Fibroblast of peridontal ligament (primary cell): ENCODE data around the gene NME5.
A peak's percentile ranks its signal among the peaks of the same experiment; 100 is the strongest.
"Not testable (repeated sequence)": the region's sequence is repeated elsewhere in the genome, so short reads cannot be mapped to it uniquely, and the experiment has no call there.

Experiments
- DNase-seq: peaks from one replicate; pipeline ENCODE4 v3.0.0-alpha.2; 2010; ENCODE audit errors: extremely low read depth

NME5 gene

GRCh38 chr5:138138949-138139780, at the start of gene NME5:
NME5 (minus strand) TSS chr5:138139428; CDS start chr5:138138780, 648 bp downstream.
- peak; percentile 68 for DNase-seq

DNA sequence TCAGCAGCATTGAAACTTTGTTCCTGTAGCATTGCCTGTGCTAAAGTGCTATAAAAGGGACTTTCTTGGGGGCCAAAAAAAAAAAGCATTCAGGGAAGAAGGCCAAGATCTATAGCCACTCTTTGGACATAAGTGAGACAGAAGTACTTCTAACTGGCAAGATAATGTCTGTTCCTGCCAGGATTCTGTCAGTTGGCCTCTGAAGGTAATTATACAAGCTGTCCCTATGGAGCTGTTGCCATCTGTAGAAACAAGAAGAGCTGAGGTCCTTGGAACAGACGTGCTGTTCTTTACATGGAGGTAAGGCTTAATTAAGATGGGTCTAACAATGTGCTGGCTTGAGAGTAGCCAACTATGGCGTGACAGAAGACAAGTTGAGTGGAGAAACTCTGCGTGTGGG, 49.4 kb upstream of the NME5 start:
- no peak for DNase-seq

GRCh38 chr5:138186002-138186447, 46.8 kb upstream of the NME5 start:
- DNase-seq, result no peak

DNA sequence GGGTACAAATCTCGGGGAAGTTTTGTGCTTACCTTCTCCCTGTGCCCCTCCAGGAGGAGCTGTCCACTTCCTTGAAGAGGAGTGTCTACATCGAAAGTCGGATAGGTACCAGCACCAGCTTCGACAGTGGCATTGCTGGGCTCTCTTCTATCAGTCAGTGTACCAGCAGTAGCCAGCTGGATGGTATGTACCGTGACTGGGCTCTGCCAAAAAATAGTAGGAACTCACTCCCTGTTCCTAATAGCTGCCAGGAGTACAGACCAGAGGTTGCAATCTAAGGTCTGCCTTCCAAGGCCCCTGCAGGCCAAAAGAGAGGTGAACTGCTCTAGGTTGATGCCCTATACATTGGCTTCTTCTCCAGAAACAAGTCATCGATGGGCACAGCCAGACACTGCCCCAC, 43.6 kb upstream of the NME5 start:
- no peak for DNase-seq

- no peak for DNase-seq
Observed at GRCh38 chr5:138180841-138181240, 41.6 kb upstream of the NME5 start.

DNA sequence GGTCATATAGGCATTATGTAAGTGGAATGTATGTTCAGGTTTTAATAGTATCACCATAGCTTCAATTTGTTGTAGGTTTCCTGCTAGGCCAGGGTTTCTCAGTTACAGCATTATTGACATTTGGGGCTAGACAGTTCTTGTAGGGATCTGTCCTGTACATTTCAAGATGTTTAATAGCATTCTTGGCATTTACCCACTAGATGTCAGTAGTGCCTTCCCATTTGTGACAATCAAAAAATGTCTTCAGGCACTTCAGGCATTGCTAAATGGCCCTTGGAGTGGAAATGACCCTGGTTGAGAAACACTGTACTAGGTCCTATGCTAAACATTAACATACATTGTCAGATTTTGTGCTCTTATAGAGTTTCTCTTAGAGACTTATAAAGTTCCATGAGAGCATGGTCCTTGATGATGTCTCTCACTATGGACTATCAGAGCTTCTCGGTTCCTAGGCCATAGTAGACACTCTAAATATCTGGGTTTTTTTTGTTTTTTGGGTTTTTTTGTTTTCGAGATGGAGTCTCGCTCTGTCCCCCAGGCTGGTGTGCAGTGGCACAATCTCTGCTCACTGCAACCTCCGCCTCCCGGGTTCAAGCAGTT, 41.1 kb upstream of the NME5 start:
- DNase-seq, result peak; percentile 70

GRCh38 chr5:138179277-138179857, 40.1 kb upstream of the NME5 start:
- no peak for DNase-seq

GRCh38 chr5:138178516-138179276, 39.5 kb upstream of the NME5 start, which contains the start of the genes BRD8 and KIF20A:
BRD8 (minus strand) TSS chr5:138178630; CDS start chr5:138178614, 16 bp downstream.
KIF20A (plus strand) TSS chr5:138179112; CDS start chr5:138179681, 569 bp downstream.
- peak; percentile 95 for DNase-seq

DNA sequence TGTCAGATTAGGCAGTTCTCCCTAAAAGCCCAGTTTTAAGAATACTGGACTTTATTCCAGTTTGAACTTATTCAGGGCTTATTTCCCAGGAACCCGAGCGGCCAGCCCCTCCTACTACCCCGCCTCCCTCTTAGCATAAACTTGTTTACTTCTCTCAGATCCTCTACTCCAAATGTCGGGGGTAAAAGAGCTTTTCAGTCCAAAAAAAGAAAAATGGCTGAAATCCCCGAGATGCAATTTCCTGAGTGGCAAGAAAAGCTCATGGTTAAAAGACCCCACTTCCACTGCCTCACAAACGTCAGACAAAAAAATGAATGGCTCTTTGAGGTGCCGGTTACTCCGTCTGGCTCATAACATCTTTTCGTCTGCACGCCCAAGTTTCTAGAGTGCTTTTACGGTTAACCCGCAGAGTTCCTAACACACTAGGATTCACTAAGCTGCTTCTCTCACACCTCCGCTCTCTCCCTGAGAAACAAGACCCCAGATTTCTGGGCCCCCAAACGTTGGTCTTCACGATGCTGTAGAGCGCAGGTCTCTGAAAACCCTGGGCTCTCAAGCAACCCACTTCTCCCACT, 38.8 kb upstream of the NME5 start:
- peak; percentile 33 for DNase-seq

DNA sequence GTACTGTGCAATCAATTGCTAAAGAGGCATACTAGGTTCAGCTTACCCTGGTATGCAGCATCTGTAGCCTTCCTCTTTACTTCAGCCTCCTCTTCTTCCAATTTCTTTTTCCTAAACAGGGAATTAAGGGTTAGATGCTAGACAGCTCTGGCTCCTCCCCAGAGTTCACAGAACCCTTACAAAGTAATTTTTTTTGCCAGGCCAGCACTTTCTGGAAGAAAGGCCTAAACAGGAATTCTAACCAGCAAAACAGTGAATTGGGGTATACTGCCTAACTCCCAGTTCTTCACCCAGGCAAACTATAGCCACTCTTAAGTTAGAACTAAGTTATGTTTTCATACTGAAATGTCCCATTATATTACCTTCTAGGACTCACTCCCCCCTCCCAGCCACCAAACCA, 31.1 kb upstream of the NME5 start:
- no peak for DNase-seq

DNA sequence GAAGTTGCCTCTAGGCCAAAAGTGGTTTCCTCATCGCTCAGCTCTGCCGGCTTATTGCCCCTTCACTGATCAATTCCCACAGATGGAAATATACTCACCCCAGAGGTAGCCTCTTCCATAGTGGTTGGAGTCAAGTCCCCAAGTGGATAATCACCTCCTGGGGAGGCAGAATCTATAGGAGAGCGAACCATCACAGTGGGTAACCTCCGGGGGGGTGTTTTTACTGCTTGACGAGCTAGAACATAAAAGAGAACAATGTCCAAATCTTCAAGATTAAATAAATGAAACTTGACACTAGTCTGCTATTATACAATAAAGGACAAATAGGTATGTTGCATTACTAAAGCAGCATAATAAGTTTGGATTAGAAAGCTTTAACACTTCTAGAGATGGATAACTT, 29.9 kb upstream of the NME5 start:
- DNase-seq, result no peak

GRCh38 chr5:138163721-138164120, 24.5 kb upstream of the NME5 start:
- DNase-seq, result no peak

DNA sequence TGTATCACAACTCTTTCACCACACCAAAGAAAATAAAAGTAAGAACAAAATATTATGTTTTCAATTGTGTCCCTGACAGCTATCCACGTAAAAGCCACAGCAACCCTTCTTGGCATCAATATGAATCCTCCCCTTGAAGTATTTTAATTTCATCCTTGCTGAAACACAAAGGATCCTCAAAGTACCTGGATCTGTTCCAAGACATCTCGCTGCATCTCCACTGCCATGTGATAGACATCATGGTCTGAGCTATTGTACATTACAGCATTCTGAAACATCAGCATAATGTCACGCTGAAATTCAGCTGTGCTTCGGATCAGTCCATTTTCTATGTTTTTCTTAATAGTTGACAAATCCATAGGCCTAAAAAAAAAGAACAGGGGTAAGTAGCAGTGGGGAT, 21.5 kb upstream of the NME5 start:
- DNase-seq, result no peak

- no peak for DNase-seq
Observed at GRCh38 chr5:138159666-138160065, 20.4 kb upstream of the NME5 start.

- DNase-seq, result no peak
Observed at GRCh38 chr5:138157626-138158025, 18.4 kb upstream of the NME5 start.

- DNase-seq, result not testable (repeated sequence)
Observed at GRCh38 chr5:138155977-138156376, 16.7 kb upstream of the NME5 start.

- peak; percentile 8 for DNase-seq
Observed at GRCh38 chr5:138149530-138149929, 10.3 kb upstream of the NME5 start.

DNA sequence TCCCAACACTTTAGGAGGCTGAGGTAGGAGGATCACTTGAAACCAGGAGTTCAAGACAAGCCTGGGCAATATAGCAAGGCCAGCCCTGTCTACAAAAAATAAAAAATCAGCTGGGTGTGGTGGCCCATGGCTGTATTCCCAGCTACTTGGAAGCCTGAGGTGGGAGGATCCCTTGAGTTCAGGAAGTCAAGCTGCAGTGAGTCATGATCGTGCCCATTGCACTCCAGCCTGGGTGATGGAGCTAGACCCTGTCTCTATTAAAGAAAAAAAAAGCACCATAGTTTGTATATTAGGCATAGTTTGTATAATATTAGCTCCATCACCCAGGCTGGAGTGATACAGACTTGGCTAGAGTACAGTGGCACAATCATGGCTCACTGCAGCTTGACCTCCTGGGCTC, 9.6 kb upstream of the NME5 start:
- DNase-seq, result peak; percentile 86

GRCh38 chr5:138143578-138143977, 4.3 kb upstream of the NME5 start:
- DNase-seq, result not testable (repeated sequence)

DNA sequence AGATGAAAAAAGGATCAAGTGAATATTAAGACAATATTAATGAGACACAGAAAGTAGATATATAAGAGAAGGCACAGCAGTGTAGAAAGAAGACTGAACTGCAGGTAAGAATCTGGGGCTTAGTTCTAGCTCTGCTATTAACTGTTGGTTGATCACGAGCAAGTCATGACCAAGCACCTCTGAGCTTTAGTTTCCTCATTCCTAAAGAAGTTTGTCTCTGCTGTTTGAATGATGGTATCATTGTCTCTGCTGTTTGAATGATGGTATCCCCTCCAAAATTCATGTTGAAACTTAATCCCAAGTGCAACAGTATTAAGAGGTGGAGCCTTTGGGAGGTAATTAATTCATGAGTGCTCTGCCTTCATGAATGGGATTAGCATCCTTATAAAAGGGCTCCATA, 2.5 kb upstream of the NME5 start:
- no peak for DNase-seq

- DNase-seq, result no peak
Observed at GRCh38 chr5:138140268-138140667, 1.0 kb upstream of the NME5 start.

- no peak for DNase-seq
Observed at GRCh38 chr5:138139781-138140090, 508 bp upstream of the NME5 start.
